IPS DF 6.9 (cell line): Measurements from ENCODE around the gene CMTR2.

Source experiments
- DNase-seq: peaks from one replicate; pipeline ENCODE4 v3.0.0-alpha.2; 2013; ENCODE audit warnings: low read depth, low spot score
- H3K27ac ChIP-seq: one replicate; pipeline ENCODE4 v1.5.1; 2013; ENCODE audit warnings: low read length, control low read depth
- H3K27me3 ChIP-seq: 2 replicates; pipeline ENCODE4 v1.6.1; 2013; ENCODE audit warnings: mild to moderate bottlenecking, low read length; ENCODE audit not compliant: control insufficient read depth, insufficient read depth
- H3K36me3 ChIP-seq: 2 replicates; pipeline ENCODE4 v1.6.1; 2013; ENCODE audit warnings: low read length; ENCODE audit not compliant: control insufficient read depth, insufficient read depth
- H3K4me1 ChIP-seq: 2 replicates; pipeline ENCODE4 v1.6.1; 2013; ENCODE audit warnings: low read length; ENCODE audit not compliant: control insufficient read depth, insufficient read depth
- H3K4me3 ChIP-seq: 2 replicates; pipeline ENCODE4 v1.5.1; 2013; ENCODE audit warnings: mild to moderate bottlenecking, low read length
- H3K9me3 ChIP-seq: 2 replicates; pipeline ENCODE4 v1.6.1; 2013; ENCODE audit warnings: low read length, inconsistent platforms; ENCODE audit not compliant: control insufficient read depth, insufficient read depth
- WGBS: extraction: QIAGEN DNeasy Blood & Tissue Kit; methylation state at CpG from one replicate; pipeline ENCODE4 v1.1.7; 2013; ENCODE audit warnings: mixed read lengths, missing lambda C conversion rate; ENCODE audit not compliant: insufficient read length, insufficient coverage; 5-methylcytosine and 5-hydroxymethylcytosine counted together

Gene CMTR2

DNA sequence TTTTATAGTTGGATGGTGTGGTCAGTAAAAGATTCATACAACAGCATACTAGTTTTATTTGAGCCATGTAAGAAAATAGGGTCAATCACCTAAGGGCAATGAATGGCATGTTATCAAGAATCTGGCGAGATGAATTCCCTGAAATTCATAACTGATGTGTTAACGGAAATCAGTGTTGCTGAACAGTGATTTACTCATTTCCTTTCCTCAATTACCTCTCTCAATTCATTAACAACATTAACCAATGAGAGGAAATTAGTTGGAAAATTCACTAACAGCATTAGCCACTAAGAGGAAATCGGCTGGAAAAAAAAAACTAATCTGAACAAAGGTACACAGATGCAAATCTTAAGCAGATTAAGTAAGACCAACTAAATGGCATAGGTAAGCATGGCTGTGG is 6.3 kb downstream of the CMTR2 start:
- no peak for DNase-seq
- peaks cover 7% of the 10 kb centered on the region; the same call in 1 of the 2 replicates for H3K36me3 ChIP-seq
- no peaks in the 10 kb centered on the region for H3K9me3 ChIP-seq
- H3K4me3 ChIP-seq, result no peak overlapping the region
- WGBS, result no CpG with 5 or more reads among the region's 3 CpGs
- no peaks in the 10 kb centered on the region for H3K27me3 ChIP-seq
- H3K27ac ChIP-seq, result no peak overlapping the region
- H3K4me1 ChIP-seq, result 0 out of 2 replicates have a peak, but pooled peaks cover under 1% of the 10 kb centered on the region

DNA sequence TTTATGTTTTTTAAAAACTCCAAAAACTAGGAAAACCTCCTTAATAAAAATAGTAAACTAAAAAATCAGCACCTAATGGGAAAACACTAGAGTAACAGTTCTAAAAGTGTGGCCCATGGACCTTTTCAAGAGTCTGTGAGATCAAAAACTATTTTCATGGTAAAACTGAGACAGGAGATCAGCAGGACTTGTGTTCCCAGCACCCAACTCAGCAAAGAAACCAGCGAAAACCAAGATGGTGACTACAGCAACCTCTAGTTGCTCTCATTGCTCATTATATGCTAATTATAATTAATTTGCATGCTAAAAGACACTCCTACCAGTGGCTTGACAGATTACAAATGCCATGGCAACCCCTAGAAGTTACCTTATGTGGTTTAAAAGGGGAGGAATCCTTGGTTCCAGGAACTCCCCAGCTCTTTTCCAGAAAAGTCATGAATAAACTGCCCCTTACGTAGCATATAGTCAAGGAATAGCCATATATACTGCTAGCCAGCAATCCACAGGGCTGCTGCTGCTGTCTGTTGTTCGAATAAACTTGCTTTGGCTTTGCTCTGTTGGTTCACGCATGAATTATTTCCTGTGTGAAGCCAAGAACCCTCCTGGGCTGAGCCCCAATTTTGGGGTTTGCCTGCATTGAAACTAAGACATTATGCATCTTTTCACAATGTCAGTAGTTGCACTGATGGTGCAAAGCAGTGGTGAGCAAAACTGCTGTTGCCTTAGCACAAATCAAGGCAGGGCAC is 12.4 kb downstream of the CMTR2 start:
- no peaks in the 10 kb centered on the region for H3K4me1 ChIP-seq
- no peaks in the 10 kb centered on the region for H3K9me3 ChIP-seq
- H3K27me3 ChIP-seq, result no peaks in the 10 kb centered on the region
- no peak overlapping the region for H3K4me3 ChIP-seq
- no peaks in the 10 kb centered on the region for H3K36me3 ChIP-seq
- DNase-seq, result no peak
- WGBS, result no CpG with 5 or more reads among the region's 4 CpGs
- H3K27ac ChIP-seq, result no peak overlapping the region

DNA sequence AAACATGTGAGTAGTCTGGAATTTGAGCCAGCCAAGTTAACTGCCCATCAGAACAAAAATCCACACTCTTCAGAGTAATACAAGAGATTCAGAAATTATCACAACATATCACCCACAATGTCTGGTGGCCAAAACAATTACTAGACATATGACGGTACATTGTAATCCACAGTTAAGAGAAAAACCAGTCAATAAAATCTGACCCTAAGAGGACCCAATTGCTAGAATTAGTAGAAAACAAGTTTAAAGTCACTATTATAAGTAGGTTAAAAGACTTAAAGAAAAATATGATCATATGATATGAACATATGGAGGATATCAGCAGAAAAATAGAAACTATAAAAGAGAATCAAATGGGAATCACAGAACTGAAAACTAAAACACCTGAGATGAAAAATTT is 15.8 kb downstream of the CMTR2 start:
- H3K4me1 ChIP-seq, result no peaks in the 10 kb centered on the region
- no peak for DNase-seq
- WGBS, result no CpG with 5 or more reads among the region's 1 CpG
- H3K4me3 ChIP-seq, result no peak overlapping the region
- no peaks in the 10 kb centered on the region for H3K9me3 ChIP-seq
- no peaks in the 10 kb centered on the region for H3K36me3 ChIP-seq
- H3K27ac ChIP-seq, result no peak overlapping the region
- H3K27me3 ChIP-seq, result no peaks in the 10 kb centered on the region

DNA sequence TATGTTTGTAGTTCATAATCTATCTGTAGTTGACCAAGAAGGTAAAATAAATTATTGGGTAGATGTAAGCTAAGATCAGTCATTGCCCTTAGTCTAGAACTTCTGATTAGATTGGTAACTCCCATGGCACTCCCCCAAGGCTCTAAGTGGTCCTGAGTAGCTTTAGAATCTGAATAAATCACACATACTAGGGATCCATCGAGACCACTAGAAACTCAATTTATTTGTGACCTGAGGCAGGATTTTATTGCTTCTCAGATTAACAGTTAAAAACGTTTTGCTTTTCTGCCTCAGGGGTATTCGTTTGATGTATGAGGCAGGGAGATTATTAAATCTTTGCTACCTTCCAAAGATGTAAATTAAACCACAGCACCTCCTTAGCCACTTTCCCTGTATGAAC is 24.9 kb downstream of the CMTR2 start:
- no peak for DNase-seq

DNA sequence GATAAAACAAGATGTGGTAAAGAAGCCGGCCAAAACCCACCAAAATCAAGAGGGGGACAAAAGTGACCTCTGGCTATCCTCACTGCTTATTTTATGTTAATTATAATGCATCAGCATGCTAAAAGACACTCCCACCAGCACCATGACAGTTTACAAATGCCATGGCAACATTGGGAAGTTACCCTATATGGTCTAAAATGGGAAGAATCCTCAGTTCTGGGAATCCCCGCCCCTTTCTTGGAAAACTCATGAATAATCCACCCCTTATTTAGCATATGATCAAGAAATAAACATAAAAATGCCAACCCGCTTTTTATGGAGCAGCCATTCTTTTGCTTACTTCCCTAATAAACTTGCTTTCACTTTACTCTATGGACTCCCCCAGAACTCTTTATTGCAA is 25.6 kb downstream of the CMTR2 start:
- no peaks in the 10 kb centered on the region for H3K27me3 ChIP-seq
- H3K27ac ChIP-seq, result no peak overlapping the region
- H3K9me3 ChIP-seq, result no peaks in the 10 kb centered on the region
- no peaks in the 10 kb centered on the region for H3K4me1 ChIP-seq
- H3K4me3 ChIP-seq, result no peak overlapping the region
- DNase-seq, result no peak
- no peaks in the 10 kb centered on the region for H3K36me3 ChIP-seq
- WGBS, result no CpG with 5 or more reads among the region's 3 CpGs

More for the DNA sequence above, 24.9 kb downstream of the CMTR2 start:
- no CpG with 5 or more reads among the region's 3 CpGs for WGBS
- no peaks in the 10 kb centered on the region for H3K27me3 ChIP-seq
- H3K27ac ChIP-seq, result no peak overlapping the region
- no peak overlapping the region for H3K4me3 ChIP-seq
- H3K4me1 ChIP-seq, result no peaks in the 10 kb centered on the region
- H3K36me3 ChIP-seq, result no peaks in the 10 kb centered on the region
- H3K9me3 ChIP-seq, result no peaks in the 10 kb centered on the region

DNA sequence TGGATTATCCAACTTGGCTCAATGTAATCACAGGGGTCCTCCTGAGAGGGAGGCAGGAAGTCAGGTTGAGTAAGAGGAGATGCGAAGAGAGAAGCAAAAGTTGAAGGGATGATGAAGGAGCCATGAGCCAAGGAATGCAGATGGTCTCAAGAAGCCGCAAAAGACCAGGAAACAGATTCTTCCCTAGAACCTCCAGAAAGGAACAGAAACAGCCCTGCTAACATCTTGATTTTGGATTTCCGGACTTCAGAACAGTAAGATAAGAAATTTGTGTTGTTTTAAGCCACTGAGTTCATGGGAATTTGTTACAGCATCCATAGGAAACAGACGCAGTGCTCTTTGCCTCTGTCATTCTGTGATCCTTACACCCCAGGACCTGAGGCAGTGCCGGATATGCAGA is 26.8 kb downstream of the CMTR2 start:
- Histone ChIP-seq H3K4me3 (no peak overlapping the region), H3K36me3 (no peaks in the 10 kb centered on the region), H3K9me3 (no peaks in the 10 kb centered on the region), H3K4me1 (no peaks in the 10 kb centered on the region), H3K27ac (no peak overlapping the region), H3K27me3 (no peaks in the 10 kb centered on the region)
- DNase-seq, result no peak
- no CpG with 5 or more reads among the region's 5 CpGs for WGBS

DNA sequence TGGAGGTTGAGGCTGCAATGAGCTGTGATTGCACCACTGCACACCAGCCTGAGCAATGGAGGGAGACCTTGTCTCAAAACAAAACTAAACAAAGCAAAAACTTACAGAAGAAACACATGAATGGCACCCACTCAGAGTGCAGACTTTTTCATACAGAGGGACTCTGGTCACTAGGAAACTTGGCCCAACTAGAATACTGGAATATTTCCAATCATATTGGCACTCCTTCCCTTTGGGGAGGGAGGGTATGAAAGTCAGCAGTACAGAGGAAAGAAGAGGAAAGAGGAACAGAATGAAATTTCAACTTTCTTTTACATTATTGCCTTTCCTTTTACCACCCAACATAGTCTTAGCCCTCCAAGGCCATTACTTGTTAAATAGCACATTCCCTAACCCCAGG is 28.2 kb downstream of the CMTR2 start:
- DNase-seq, result no peak
- H3K4me1 ChIP-seq, result no peaks in the 10 kb centered on the region
- no peak overlapping the region for H3K4me3 ChIP-seq
- H3K9me3 ChIP-seq, result no peaks in the 10 kb centered on the region
- no peak overlapping the region for H3K27ac ChIP-seq
- H3K27me3 ChIP-seq, result no peaks in the 10 kb centered on the region
- no peaks in the 10 kb centered on the region for H3K36me3 ChIP-seq

DNA sequence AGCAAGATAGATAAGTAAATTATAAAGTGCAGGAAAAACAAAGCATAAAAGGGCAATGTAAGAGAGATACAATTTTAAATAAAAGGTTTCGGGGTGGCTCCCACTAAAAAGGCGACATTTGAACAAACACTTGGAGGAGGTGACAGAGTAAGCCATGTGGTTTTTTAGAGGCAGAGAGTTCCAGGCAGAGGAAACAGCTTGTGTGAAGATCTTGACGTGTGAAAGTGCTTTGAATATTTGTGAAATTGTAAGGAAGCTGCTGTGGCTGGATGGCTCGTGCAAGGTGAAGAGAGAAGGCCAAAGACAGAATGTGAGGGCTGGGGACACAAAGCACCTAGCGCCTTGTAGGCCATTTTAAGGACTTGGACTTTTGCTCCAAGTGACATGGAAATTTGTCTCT is 30.1 kb downstream of the CMTR2 start:
- Histone ChIP-seq H3K9me3 (no peaks in the 10 kb centered on the region), H3K36me3 (no peaks in the 10 kb centered on the region), H3K4me1 (peaks cover 2% of the 10 kb centered on the region; the same call in 1 of the 2 replicates), H3K27ac (no peak overlapping the region), H3K27me3 (no peaks in the 10 kb centered on the region), H3K4me3 (no peak overlapping the region)
- WGBS, result no CpG with 5 or more reads among the region's 5 CpGs
- no peak for DNase-seq

DNA sequence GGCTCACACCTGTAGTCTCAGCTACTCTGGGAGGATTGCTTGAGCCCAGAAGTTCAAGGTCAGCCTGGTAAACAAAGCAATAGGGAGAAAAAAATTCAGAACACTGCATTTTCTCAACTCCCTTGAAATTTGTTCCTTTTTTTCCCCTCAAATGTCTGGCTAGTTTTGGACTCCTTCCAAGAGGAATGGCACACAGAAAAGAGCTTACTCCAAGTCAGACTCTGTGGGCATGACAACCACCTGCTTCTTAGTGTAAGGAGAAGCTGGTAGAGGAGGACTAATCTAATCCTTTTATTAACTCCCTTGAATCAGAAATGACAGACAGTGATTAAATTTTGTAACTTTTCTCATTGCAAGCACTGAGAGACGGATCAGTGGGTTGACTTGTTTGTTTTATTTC is 30.8 kb downstream of the CMTR2 start:
- Histone ChIP-seq H3K27me3 (no peaks in the 10 kb centered on the region), H3K4me3 (no peak overlapping the region), H3K9me3 (no peaks in the 10 kb centered on the region), H3K27ac (no peak overlapping the region), H3K36me3 (no peaks in the 10 kb centered on the region), H3K4me1 (peaks cover 2% of the 10 kb centered on the region; the same call in 1 of the 2 replicates)
- no peak for DNase-seq
- no CpG with 5 or more reads among the region's 1 CpG for WGBS

DNA sequence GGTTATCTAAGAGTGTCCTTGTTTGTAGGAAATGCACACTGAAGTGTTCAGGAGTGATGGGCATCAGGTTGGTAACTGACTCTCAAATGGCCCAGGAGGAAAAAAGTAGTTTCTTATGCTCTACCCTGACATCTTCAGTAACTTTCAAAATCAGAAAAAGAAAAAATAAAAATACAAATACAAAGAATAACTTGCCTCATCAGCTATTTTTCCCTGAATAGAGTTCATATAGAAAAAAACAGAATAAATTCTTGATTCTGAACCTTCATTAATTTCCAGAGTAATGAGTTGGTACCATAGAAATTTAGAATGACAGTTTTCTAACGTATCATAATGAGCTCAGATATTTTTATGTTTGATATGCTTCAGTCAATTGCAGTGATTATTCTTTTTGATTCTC is 31.4 kb downstream of the CMTR2 start:
- DNase-seq, result no peak
- Histone ChIP-seq H3K27me3 (no peaks in the 10 kb centered on the region), H3K27ac (no peak overlapping the region), H3K36me3 (no peaks in the 10 kb centered on the region), H3K9me3 (no peaks in the 10 kb centered on the region), H3K4me3 (no peak overlapping the region), H3K4me1 (peaks cover 2% of the 10 kb centered on the region; the same call in 1 of the 2 replicates)
- WGBS, result no CpG with 5 or more reads among the region's 1 CpG

DNA sequence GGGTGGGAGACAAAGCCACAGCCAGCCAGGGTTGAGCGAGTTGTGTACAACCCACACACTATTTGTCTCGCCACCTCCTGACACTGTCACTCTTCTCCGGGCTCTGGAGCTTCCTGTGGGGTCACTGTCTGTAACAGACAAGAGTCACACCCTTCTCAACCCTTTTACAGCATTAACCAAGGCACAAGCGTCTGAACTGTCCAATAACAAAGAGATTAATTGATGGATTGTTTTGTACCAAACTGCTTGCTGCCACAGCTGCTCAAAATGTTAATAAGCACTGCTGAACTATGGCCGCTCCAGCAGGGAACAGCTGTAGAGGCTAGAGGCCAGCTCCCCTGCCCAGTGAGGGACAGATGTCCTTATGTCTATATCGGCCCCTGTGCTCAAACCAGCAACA is 33.5 kb downstream of the CMTR2 start:
- no peak overlapping the region for H3K27ac ChIP-seq
- H3K4me1 ChIP-seq, result peaks cover 2% of the 10 kb centered on the region; the same call in 1 of the 2 replicates
- H3K27me3 ChIP-seq, result no peaks in the 10 kb centered on the region
- no peaks in the 10 kb centered on the region for H3K36me3 ChIP-seq
- H3K4me3 ChIP-seq, result no peak overlapping the region
- H3K9me3 ChIP-seq, result no peaks in the 10 kb centered on the region
- DNase-seq, result no peak
- no CpG with 5 or more reads among the region's 6 CpGs for WGBS
